Fibroblast of lung (primary cell): ENCODE data around the gene PRKRA.
A peak's percentile ranks its signal among the peaks of the same experiment; 100 is the strongest.

ENCODE experiments used
- CTCF ChIP-seq, 2 donors: IDR thresholded peaks in 1 of 2; conservative IDR thresholded peaks in 1 of 2; 1 replicate in 1 of 2; 2 replicates in 1 of 2; pipeline ENCODE4 v1.5.1; 2011 to 2012; ENCODE audit warnings: low read length in 2 of 2, control low read depth in 1 of 2, inconsistent platforms in 1 of 2, low read depth in 1 of 2, mild to moderate bottlenecking in 1 of 2
- EZH2 ChIP-seq: IDR thresholded peaks from 2 replicates; pipeline ENCODE4 v1.5.1; 2012; ENCODE audit warnings: low read length, control low read depth, mild to moderate bottlenecking; ENCODE audit errors: missing control alignments

- TF ChIP-seq CTCF (conservative IDR thresholded peaks at IDR 0.05 in 1 of 2, IDR thresholded peaks at IDR 0.05 in 1 of 2; ENCODE audit: low read depth in 1 of 2, low read length in 2 of 2) = peak; percentile 98 to 99
- no peak for TF ChIP-seq EZH2
These were observed 36.4 kb downstream of the PRKRA start for GRCh38 chr2:178414266-178415247.
